ENCODE measurements around the gene BDH1. TPM values are rescaled to one million over a fixed set of nuclear protein-coding genes. Genes with fewer than 3 reads are reported as not detected.

Gene BDH1
- total and polyA plus RNA-seq, 2 of the 13 experiments (the other 11 are each of a cell fraction or from before 2014, with no cell fraction given), result 21.2 to 71.9 TPM

GRCh38 chr3:197520311-197521276, 35.2 kb downstream of the BDH1 start (continued):
- TF ChIP-seq PHF5A (CRISPR knock-in tag; IDR thresholded peaks at IDR 0.05; ENCODE audit: low read depth, unreplicated experiment), result no peak
- no peak for TF ChIP-seq ZNF256 (CRISPR knock-in tag; conservative IDR thresholded peaks at IDR 0.05)
- TF ChIP-seq AHDC1 (CRISPR knock-in tag; IDR thresholded peaks at IDR 0.05; ENCODE audit: borderline replicate concordance), result no peak
- TF ChIP-seq RNF2 (conservative IDR thresholded peaks at IDR 0.05; ENCODE audit: low read depth), result no peak
- no peak for TF ChIP-seq ZBTB10 (CRISPR knock-in tag; IDR thresholded peaks at IDR 0.05; ENCODE audit: borderline replicate concordance)
- no peak for TF ChIP-seq CSRNP2 (CRISPR knock-in tag; conservative IDR thresholded peaks at IDR 0.05; ENCODE audit: low read depth)
- no peak for TF ChIP-seq ZNF34 (CRISPR knock-in tag; IDR thresholded peaks at IDR 0.05; ENCODE audit: borderline replicate concordance)
- no peak for TF ChIP-seq EZH2 (conservative IDR thresholded peaks at IDR 0.05; ENCODE audit: low read depth, low read length)
- TF ChIP-seq HCFC1 (IDR thresholded peaks at IDR 0.05; ENCODE audit: low read depth, low read length), result no peak
- no peak; the same call in 1 of the 2 replicates for TF ChIP-seq YEATS2 (CRISPR knock-in tag; IDR thresholded peaks at IDR 0.05; ENCODE audit: borderline replicate concordance)
- no peak; the same call in 1 of the 2 replicates for TF ChIP-seq ZNF556 (CRISPR knock-in tag; IDR thresholded peaks at IDR 0.05; ENCODE audit: borderline replicate concordance)
- no peak for TF ChIP-seq ZBED4 (CRISPR knock-in tag; IDR thresholded peaks at IDR 0.05; ENCODE audit: borderline replicate concordance)
- TF ChIP-seq GFI1 (CRISPR knock-in tag; IDR thresholded peaks at IDR 0.05; ENCODE audit: borderline replicate concordance), result no peak
